GM12891 (cell line): ENCODE measurements around the gene FRRS1.
A peak's percentile ranks its signal among the peaks of the same experiment; 100 is the strongest.

Experiments used
- DNase-seq: peaks from one replicate; pipeline ENCODE4 v3.0.0; 2011; ENCODE audit warnings: low spot score; ENCODE audit not compliant: insufficient read length
- FAIRE-seq: peaks from 2 replicates; lab custom pipeline; 2011; peaks lifted over from hg19 to GRCh38; lab: Jason Lieb, UNC
- PAX5 ChIP-seq: IDR thresholded peaks from 2 replicates; pipeline ENCODE4 v1.6.1; 2011; ENCODE audit warnings: low read length, moderate library complexity, mild to moderate bottlenecking; ENCODE audit not compliant: insufficient read depth, severe bottlenecking
- POLR2A ChIP-seq: IDR thresholded peaks from 2 replicates; pipeline ENCODE4 v1.6.1; 2011; ENCODE audit warnings: low read depth, low read length, control low read depth
- POLR2AphosphoS5 ChIP-seq: IDR thresholded peaks from 2 replicates; pipeline ENCODE4 v1.6.1; 2011; ENCODE audit warnings: low read depth, low read length, control low read depth
- POU2F2 ChIP-seq: IDR thresholded peaks from 2 replicates; pipeline ENCODE4 v1.6.1; 2011; ENCODE audit warnings: low read depth, mild to moderate bottlenecking, control low read depth, low read length, moderate library complexity
- SPI1 ChIP-seq: IDR thresholded peaks from 2 replicates; pipeline ENCODE4 v1.6.1; 2011; ENCODE audit warnings: low read depth, low read length, control low read depth
- TAF1 ChIP-seq: IDR thresholded peaks from 2 replicates; pipeline ENCODE4 v1.6.1; 2011; ENCODE audit warnings: low read depth, low read length, control low read depth

The FRRS1 gene

DNA sequence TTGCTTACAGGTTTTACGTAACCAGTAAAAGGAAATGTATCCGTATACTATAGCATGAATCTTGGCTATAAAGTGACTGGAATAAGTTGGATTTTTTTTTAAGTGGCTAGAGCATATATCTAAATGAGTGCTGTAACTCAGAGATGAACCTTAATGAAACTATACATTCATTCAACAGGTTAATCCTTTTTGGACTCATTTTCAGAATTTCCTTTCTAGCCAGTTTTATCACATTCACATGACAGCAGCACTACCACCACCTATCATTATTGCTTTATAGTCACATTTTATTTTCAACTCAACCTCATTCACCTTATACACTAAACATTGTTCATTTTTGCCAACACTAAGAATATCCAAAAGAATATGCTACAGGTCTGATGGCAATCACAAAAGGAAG lies 30.6 kb downstream of the FRRS1 start:
- no peak for TF ChIP-seq PAX5
- TF ChIP-seq POLR2A: no peak
- TF ChIP-seq POLR2AphosphoS5: no peak
- TF ChIP-seq SPI1: no peak
- TF ChIP-seq TAF1: no peak
- no peak for TF ChIP-seq POU2F2
- FAIRE-seq (peak; percentile 54), DNase-seq (no peak)

DNA sequence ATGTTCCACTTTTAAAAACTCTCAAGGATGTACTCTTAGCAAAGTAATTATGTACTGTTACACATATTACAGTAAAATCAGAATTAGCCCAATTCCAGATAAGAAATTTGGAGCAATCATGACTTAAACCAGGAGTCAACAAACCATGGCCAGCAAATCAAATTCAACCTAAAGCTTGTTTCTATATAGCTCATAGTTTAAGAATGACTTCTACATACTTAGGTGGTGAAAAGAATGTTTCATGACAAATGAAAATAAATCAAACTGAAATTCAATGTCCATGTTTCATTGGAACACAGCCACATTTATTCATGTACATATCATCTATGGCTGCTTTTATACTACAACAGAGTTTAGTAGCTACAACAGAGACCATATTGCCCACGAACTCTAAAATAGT lies 35.1 kb downstream of the FRRS1 start:
- no peak for FAIRE-seq
- DNase-seq: no peak
- no peak for TF ChIP-seq POLR2AphosphoS5
- no peak for TF ChIP-seq POU2F2
- TF ChIP-seq PAX5: no peak
- TF ChIP-seq TAF1: no peak
- no peak for TF ChIP-seq POLR2A
- no peak for TF ChIP-seq SPI1

DNA sequence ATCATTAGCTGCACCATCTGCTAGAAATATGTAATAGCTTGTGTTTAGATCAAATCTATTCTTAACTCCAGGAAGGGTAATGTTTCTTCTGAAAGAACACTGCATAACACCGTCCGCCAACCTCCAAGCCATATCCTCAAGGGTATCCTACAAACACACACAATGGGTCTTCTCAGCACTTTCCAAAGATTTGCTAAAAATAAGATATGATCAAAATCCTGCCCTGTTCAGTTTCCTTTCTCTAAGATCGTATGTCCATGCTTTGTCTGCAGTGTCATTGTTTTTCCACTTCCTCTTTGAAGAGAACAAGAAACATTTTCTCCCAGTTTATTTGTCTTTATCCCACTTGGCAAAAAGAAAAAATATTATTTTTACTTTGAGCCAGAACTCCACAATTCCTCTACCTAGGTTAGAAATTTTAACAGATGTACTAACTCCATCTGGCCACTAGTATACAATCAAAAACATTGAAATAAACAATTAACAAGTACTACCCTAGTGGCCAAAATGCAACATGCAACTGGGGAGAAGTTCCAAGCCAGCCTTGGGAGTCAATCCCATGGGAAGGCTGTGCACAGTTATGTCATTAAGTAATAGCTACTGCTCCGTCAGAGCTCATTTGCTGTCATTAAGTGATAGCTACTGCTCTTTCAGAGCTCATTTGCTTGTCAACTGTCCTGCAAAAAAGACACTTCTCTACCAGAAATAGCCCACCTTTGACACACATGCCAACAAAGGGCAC lies 37.8 kb downstream of the FRRS1 start:
- no peak for DNase-seq
- no peak for TF ChIP-seq SPI1
- TF ChIP-seq POU2F2: no peak
- no peak for TF ChIP-seq TAF1
- no peak for TF ChIP-seq POLR2A
- TF ChIP-seq PAX5: no peak
- no peak for TF ChIP-seq POLR2AphosphoS5
- peak; percentile 26 for FAIRE-seq

DNA sequence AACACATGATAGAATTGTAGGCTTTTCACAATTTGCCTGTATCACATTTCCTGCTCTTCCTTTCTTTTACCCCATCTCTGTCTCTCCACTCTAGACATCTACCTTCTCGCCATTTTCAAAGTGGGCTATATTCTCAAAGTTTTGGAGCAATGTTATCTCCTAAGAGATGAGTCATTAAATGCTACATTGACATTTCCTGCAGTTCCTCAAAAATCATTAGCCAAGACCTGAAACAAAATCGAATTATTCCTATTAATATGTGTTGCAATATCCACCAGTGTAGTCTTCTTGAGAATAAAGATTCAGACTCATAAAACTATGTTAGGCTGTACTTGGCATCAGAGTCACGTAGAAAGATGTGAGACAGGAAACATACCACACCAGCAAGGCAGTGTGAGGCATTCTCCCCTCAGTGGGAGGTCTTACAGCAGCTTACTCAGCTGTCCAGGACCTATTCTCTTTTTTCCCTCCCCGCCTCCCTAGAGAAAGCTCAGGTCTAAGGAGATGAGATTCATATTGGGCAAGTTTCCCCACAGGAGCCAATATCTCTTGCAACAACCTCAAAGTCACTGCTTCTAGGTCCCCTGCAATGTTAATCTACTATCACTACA lies 38.8 kb downstream of the FRRS1 start:
- no peak for DNase-seq
- TF ChIP-seq TAF1: no peak
- TF ChIP-seq POU2F2: no peak
- TF ChIP-seq SPI1: no peak
- peak; percentile 20 for FAIRE-seq

DNA sequence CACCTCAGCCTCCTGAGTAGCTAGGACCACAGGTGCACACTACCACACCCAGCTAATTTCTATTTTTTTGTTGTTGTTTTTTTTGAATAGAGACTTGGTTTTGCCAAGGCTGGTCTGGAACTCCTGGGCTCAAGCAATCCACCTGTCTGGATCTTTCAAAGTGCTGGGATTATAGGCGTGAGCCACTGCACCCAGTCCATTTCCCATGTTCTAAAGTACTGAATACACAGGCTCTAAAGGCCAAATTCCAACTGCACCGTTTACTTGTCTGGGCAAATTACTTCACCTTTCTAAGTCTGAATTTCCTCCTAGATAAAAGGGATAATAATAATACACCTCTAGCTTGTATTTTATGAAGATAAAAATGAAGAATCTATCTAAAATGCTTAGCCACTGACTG lies 39.6 kb downstream of the FRRS1 start:
- TF ChIP-seq TAF1: no peak
- TF ChIP-seq POU2F2: no peak
- TF ChIP-seq PAX5: no peak
- TF ChIP-seq SPI1: no peak
- no peak for TF ChIP-seq POLR2A
- no peak for FAIRE-seq
- no peak for DNase-seq

DNA sequence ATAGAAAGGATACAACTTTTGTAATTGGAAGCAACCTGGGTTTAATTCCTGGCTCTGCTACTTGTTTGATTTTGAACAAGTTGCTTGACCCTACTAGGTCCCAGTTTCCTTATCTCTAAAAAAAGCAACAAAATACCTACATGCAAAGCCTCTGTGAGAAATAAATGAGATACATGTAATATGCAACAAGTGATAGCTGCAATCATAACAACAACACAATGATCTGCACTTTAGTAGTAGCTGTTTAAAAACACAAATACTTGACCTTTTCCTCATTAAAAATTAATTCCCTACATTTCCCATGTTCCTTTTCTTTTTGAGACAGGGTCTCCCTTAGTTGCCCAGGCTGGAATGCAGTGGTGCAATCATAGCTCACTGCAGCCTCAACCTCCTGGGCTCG lies 40.0 kb downstream of the FRRS1 start:
- DNase-seq: no peak
- no peak for FAIRE-seq
- TF ChIP-seq POLR2AphosphoS5: no peak

DNA sequence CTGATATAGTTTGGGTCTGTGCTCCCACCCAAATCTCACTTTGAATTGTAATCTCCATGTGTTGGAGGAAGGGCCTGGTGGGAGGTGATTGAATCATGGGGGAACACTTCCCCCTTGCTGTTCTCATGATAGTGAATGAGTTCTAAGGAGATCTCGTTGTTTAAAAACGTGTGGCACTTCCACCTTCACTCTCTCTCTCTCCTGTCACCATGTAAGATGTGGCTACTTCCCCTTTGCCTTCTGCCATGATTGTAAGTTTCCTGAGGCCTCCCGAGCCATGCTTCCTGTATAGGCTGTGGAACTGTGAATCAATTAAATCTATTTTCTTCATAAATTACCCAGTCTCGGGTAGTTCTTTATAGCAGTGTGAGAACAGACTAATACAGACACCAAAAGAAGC lies 40.4 kb downstream of the FRRS1 start:
- DNase-seq (no peak), FAIRE-seq (peak; percentile 41)

DNA sequence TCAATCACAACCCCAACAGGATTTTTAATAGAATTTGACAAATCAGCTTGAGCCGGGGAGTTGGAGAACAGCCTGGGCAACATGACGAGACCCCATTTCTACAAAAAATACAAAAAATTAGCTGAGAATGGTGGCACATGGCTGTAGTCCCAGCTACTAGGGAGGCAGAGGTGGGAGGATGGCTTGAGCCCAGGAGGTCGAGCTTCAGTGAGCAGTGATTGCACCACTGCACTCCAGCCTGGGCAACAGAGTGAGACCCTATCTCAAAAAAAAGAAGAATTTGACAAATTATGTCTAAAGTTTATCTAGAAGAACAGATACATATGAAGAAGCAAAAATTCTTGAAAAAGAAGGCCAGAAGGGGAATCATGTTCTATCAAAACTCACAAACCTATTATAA lies 43.2 kb downstream of the FRRS1 start:
- TF ChIP-seq TAF1 (no peak), SPI1 (no peak)
- DNase-seq (no peak), FAIRE-seq (no peak)

More for the DNA sequence above, 40.4 kb downstream of the FRRS1 start:
- TF ChIP-seq TAF1 (no peak), SPI1 (no peak), POLR2A (no peak), POLR2AphosphoS5 (no peak), POU2F2 (no peak), PAX5 (no peak)

DNA sequence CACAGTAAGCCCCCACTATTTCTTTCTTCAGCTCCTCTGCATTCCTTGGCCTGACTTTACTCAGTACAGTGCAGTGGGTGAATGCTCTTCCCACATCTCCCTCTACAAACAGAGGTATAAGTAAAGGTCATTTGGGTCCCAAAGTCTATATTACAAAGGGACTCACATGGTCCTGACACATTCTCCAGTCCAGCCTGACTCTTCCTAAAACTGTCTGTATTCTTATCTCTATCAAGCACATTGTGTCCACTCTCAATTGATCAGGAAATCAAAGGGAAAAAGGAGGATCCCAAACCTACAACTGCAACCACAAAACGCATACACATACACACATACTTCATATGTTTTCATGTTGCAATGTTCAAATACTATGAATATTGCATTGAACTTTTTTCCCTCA lies 49.4 kb downstream of the FRRS1 start:
- no peak for TF ChIP-seq PAX5
- TF ChIP-seq POLR2AphosphoS5: no peak
- no peak for TF ChIP-seq POLR2A
- TF ChIP-seq TAF1: no peak
- TF ChIP-seq POU2F2: no peak
- TF ChIP-seq SPI1: no peak
- no peak for DNase-seq
- no peak for FAIRE-seq

DNA sequence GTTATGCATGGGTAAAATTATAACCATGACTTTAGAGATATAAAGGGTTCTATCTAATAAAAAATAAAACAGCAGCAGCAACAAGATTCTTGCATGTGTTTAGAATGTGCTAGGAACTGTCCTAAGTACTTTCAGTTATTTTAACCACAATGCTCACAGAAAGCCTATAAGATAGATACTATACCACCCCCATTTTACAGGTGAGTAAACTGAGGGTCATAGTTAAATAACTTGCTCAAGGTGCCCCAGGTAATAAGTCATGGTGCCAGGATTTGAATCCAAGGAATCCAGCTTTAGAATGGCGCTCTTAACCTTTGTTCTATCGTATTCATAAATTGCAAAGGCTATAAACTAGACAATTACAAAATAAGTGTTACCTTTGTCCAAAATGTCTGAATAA lies 53.4 kb downstream of the FRRS1 start:
- DNase-seq (no peak), FAIRE-seq (no peak)
- TF ChIP-seq SPI1 (no peak), POLR2A (no peak), TAF1 (no peak), PAX5 (no peak), POLR2AphosphoS5 (no peak), POU2F2 (no peak)

DNA sequence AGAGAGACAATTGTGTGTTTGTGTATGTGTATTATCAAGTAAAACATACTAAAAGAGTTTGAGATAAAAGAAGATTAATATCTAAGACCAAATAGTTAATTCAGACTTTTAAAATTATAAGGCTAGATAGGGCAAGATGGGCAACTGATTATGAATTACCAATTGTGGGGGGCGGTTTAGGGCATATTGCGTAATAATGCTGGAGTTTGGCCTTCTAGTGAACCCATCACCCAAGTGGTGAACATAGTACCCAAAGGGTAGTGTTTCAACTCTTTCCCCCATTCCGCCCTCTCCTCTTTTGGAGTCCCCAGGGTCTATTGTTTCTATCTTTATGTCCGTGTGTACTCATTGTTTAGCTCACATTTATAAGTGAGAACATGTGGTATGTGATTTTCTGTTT lies 55.4 kb downstream of the FRRS1 start:
- FAIRE-seq (no peak), DNase-seq (no peak)
- TF ChIP-seq POLR2AphosphoS5 (no peak), POLR2A (no peak), POU2F2 (no peak)
